Keratinocyte (primary cell): ENCODE measurements around the gene STEAP3.

ENCODE experiments used
- EZH2 ChIP-seq: IDR thresholded peaks from one replicate; pipeline ENCODE4 v1.6.1; 2012; ENCODE audit warnings: inconsistent platforms, mild to moderate bottlenecking, low read length, moderate library complexity
- TF ChIP-seq, protein P1 (sequence below), 3 experiments: IDR thresholded peaks in 1 of 3; conservative IDR thresholded peaks in 1 of 3; optimal IDR thresholded peaks in 1 of 3; 2 replicates in 2 of 3; 3 replicates in 1 of 3; pipeline versions ENCODE3 to v1.5.1; 2011; ENCODE audit warnings: low read length in 3 of 3, mild to moderate bottlenecking in 3 of 3, moderate library complexity in 2 of 3, control low read depth in 1 of 3, inconsistent platforms in 1 of 3; ENCODE audit not compliant: insufficient read depth in 2 of 3; ENCODE audit errors: extremely low read depth in 1 of 3

DNA sequence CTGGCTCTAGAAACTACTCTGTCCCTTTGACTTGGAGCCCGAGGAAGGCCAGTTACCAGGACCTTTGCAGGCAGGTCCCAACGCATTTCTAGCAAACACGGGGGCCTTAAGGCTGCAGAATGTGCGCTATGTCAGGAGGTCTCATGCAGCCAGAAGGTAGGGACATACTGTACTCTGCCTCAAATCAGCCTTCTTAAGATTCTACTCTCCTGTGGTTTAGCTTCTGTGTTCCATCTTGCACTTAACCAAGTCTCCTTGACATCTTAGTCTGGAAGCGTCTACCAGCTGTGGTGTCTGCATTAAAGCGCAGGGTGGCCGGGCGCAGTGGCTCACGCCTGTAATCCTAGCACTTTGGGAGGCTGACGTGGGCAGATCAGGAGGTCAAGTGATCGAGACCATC is 65.5 kb downstream of the STEAP3 start:
- TF ChIP-seq, protein P1, sequence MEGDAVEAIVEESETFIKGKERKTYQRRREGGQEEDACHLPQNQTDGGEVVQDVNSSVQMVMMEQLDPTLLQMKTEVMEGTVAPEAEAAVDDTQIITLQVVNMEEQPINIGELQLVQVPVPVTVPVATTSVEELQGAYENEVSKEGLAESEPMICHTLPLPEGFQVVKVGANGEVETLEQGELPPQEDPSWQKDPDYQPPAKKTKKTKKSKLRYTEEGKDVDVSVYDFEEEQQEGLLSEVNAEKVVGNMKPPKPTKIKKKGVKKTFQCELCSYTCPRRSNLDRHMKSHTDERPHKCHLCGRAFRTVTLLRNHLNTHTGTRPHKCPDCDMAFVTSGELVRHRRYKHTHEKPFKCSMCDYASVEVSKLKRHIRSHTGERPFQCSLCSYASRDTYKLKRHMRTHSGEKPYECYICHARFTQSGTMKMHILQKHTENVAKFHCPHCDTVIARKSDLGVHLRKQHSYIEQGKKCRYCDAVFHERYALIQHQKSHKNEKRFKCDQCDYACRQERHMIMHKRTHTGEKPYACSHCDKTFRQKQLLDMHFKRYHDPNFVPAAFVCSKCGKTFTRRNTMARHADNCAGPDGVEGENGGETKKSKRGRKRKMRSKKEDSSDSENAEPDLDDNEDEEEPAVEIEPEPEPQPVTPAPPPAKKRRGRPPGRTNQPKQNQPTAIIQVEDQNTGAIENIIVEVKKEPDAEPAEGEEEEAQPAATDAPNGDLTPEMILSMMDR (optimal IDR thresholded peaks at IDR 0.05 in 1 of 3, IDR thresholded peaks at IDR 0.05 in 1 of 3, conservative IDR thresholded peaks at IDR 0.05 in 1 of 3; ENCODE audit: extremely low read depth in 1 of 3, insufficient read depth in 2 of 3, low read length in 3 of 3) = no peak
- TF ChIP-seq EZH2 = no peak
